ENCODE data around the gene LDHAL6A.

LDHAL6A gene

DNA sequence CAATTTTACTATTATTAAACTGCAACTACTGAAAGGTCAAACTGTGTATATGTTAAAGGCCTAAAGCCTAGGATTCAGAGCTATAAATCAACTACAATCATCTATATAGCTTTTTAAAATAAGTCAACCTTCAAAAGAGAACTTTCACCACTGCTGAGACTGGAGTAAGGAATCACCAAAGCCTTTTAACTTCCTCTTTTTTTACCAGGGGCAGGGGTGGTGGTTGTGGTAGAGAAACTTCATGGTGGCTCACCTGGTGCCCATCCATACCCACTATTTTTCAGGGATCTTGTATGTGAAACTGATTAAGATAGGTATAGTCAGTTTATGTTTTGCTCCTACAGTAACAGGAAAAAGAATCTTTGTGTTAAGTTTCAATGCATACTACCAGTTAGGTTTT lies 39.6 kb downstream of the LDHAL6A start:
- in situ Hi-C loops (cut with MboI; ENCODE audit: low pct_unique_long_range_greater_than_20kb, low sequenced_read_pairs, unreplicated experiment) = no loop called here
- DNase-seq (ENCODE audit: low spot score) = no peak
- TF ChIP-seq, protein P1, sequence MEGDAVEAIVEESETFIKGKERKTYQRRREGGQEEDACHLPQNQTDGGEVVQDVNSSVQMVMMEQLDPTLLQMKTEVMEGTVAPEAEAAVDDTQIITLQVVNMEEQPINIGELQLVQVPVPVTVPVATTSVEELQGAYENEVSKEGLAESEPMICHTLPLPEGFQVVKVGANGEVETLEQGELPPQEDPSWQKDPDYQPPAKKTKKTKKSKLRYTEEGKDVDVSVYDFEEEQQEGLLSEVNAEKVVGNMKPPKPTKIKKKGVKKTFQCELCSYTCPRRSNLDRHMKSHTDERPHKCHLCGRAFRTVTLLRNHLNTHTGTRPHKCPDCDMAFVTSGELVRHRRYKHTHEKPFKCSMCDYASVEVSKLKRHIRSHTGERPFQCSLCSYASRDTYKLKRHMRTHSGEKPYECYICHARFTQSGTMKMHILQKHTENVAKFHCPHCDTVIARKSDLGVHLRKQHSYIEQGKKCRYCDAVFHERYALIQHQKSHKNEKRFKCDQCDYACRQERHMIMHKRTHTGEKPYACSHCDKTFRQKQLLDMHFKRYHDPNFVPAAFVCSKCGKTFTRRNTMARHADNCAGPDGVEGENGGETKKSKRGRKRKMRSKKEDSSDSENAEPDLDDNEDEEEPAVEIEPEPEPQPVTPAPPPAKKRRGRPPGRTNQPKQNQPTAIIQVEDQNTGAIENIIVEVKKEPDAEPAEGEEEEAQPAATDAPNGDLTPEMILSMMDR (IDR thresholded peaks at IDR 0.05; ENCODE audit: extremely low read depth, insufficient read depth, missing control alignments) = no peak

DNA sequence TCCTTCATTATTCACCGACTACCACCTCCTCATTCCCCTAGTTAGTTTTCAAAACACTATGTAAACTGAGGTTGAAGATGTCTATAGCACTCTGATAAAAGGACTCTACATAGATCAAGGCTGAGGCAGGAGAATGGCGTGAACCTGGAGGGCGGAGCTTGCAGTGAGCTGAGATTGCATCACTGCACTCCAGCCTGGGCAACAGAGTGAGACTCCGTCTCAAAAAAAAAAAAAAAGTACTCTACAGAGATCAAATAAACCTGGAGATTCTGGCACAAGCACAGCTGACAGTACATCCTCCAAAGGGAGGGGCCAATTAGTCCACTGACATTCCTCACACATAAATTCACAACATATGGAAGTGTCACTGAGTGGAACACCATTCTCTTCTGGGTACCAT lies 40.0 kb downstream of the LDHAL6A start:
- no peak for DNase-seq (ENCODE audit: low spot score)
- in situ Hi-C loops (cut with MboI; ENCODE audit: low pct_unique_long_range_greater_than_20kb, low sequenced_read_pairs, unreplicated experiment) = no loop called here

DNA sequence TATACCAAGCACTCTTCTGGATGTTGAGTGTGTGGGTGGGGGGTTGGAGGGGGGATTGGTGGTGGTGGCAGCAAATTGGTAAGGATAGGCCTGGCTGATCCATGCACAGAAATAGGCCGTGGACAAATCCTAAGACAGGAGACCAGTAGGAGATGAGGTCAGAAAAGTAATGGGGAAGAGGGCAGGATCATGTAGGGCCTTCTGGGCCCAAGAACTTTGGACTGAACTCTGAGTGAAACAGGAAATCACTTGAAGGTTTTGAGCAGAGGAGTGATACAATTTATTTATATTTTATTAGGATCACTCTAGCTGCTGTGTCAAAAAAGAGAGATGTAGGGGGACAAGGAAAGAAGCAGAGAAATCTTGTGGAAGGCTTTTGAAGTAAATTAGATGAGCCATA lies 42.4 kb downstream of the LDHAL6A start:
- TF ChIP-seq, protein P1 (IDR thresholded peaks at IDR 0.05; ENCODE audit: extremely low read depth, insufficient read depth, missing control alignments) = no peak
- no peak for DNase-seq (ENCODE audit: low spot score)
- in situ Hi-C loops (cut with MboI; ENCODE audit: low pct_unique_long_range_greater_than_20kb, low sequenced_read_pairs, unreplicated experiment) = no loop called here

More for the DNA sequence above, 40.0 kb downstream of the LDHAL6A start:
- TF ChIP-seq, protein P1 (IDR thresholded peaks at IDR 0.05; ENCODE audit: extremely low read depth, insufficient read depth, missing control alignments) = no peak

DNA sequence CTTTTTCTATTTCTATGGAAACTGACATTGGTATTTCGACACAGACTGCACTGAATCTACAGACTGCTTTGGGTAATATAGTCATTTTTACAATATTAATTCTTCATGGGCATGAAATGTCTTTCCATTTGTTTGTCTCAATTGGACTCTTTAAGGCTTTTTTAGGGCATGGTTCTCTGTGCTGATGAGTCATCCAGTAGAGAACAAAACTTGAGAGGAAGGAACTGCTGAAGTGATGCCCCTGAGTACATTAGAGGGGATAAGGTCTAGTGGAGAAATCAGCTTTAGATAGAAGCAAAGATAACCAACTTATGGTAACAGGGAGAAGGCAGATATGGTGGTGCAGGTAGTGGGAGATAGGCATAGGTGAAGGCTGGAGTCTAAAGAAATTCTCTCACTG lies 46.0 kb downstream of the LDHAL6A start:
- DNase-seq (ENCODE audit: low spot score) = no peak
- TF ChIP-seq, protein P1 (IDR thresholded peaks at IDR 0.05; ENCODE audit: extremely low read depth, insufficient read depth, missing control alignments) = no peak
- in situ Hi-C loops (cut with MboI; ENCODE audit: low pct_unique_long_range_greater_than_20kb, low sequenced_read_pairs, unreplicated experiment) = no loop called here

DNA sequence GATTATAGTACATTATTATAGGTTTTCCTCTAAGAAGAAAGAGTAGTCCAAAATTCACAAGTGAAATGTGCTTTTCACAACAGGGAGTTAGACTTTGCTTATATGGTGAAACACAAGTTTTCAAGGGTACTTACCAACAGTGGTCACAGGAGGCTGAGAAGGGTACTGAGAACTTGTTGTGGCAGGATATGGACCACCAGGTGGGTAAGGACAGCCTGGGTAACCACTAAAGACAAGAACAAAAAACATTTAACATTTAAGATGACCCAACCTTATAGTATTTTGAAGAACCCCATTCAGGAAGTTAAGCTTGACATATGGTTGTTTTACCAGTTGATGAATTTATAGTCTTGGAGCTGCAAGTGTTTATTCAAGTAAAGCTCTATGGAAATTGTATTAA lies 46.7 kb downstream of the LDHAL6A start:
- in situ Hi-C loops (cut with MboI; ENCODE audit: low pct_unique_long_range_greater_than_20kb, low sequenced_read_pairs, unreplicated experiment) = no loop called here
- TF ChIP-seq, protein P1 (IDR thresholded peaks at IDR 0.05; ENCODE audit: extremely low read depth, insufficient read depth, missing control alignments) = no peak

DNA sequence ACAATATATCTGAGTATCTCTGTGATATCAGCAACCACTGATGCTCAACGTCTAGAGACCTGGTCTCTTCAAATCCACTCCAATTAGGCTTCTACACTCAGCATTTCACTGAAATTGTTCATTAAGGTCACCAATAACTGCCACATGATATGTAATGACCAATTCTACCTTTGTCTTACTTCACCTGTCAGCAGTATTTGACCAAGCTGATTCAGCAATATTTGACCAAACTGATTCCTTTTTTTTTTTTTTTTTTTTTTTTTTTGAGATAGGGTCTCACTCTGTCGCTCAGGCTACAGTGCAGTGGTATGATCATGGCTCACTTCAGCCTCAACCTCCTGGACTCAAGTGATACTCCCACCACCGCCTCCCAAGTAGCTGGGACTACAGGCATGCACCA lies 65.5 kb downstream of the LDHAL6A start:
- no peak for DNase-seq (ENCODE audit: low spot score)
- TF ChIP-seq, protein P1 (IDR thresholded peaks at IDR 0.05; ENCODE audit: extremely low read depth, insufficient read depth, missing control alignments) = no peak
- in situ Hi-C loops (cut with MboI; ENCODE audit: low pct_unique_long_range_greater_than_20kb, low sequenced_read_pairs, unreplicated experiment) = no loop called here

More for the DNA sequence above, 46.7 kb downstream of the LDHAL6A start:
- DNase-seq (ENCODE audit: low spot score) = no peak

DNA sequence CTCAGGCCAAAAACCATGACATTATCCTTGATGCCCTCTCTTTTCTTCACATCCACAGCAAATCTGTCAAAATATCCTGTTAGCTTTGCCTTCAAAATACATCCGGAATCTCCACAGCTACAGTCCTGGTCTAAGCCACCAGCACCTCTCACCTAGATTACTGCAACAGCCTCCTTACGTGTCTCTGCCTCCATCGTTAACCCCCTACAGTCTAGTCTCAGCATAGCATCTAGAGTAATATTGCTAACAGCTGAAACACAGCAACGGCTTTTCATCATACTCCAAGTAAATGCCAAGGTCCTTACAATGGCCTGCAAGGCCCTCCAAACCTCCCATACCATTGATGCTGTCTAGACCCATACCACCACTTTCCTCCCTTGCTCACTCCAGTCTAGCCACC lies 66.7 kb downstream of the LDHAL6A start:
- DNase-seq (ENCODE audit: low spot score) = no peak

More for the DNA sequence above, 66.7 kb downstream of the LDHAL6A start:
- in situ Hi-C loops (cut with MboI; ENCODE audit: low pct_unique_long_range_greater_than_20kb, low sequenced_read_pairs, unreplicated experiment) = no loop called here
- TF ChIP-seq, protein P1 (IDR thresholded peaks at IDR 0.05; ENCODE audit: extremely low read depth, insufficient read depth, missing control alignments) = peak; percentile 9

Data from GM13977 (cell line).